Panc1 (cell line): ENCODE results near the gene NFATC4.

Experiments used
- POLR2AphosphoS5 ChIP-seq: IDR thresholded peaks from 2 replicates; pipeline ENCODE4 v1.6.1; 2012; ENCODE audit warnings: mild to moderate bottlenecking, low read depth, low read length, moderate library complexity
- REST ChIP-seq, 2 experiments: IDR thresholded peaks; 2 replicates each; pipeline ENCODE4 v1.6.1; 2011 to 2012; ENCODE audit warnings: low read depth in 2 of 2, control low read depth in 1 of 2, low read length in 1 of 2, mild to moderate bottlenecking in 1 of 2, moderate library complexity in 1 of 2; ENCODE audit not compliant: insufficient read depth in 1 of 2
- SIN3A ChIP-seq: IDR thresholded peaks from 2 replicates; pipeline ENCODE4 v1.6.1; 2012; ENCODE audit warnings: low read depth, mild to moderate bottlenecking, low read length, moderate library complexity, borderline replicate concordance; ENCODE audit not compliant: insufficient read depth
- TCF7L2 ChIP-seq: IDR thresholded peaks from 2 replicates; pipeline ENCODE4 v1.6.1; 2011; ENCODE audit warnings: mild to moderate bottlenecking, low read depth, low read length, inconsistent platforms
- TF ChIP-seq, protein P1 (sequence below): fragments of 450-650 bp; IDR thresholded peaks from 2 replicates; pipeline ENCODE4 v1.5.1; 2017; ENCODE audit warnings: mild to moderate bottlenecking

DNA sequence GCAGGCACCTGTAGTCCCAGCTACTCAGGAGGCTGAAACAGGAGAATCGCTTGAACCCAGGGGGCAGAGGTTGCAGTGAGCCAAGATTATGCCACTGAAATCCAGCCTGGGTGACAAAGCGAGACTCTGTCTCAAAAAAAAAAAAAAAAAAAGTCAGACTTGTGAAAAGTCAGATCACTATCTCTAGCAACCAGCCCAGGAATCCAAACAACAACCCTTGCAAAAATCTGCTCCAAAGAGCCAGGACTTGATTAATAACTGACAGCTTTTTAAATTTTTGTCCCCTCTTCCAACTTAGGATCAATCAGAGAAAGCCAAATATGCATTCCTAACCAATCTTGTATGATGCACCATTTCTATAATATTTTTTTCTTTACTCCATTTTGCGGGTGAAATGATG, 7.7 kb upstream of the NFATC4 start:
- TF ChIP-seq, protein P1, sequence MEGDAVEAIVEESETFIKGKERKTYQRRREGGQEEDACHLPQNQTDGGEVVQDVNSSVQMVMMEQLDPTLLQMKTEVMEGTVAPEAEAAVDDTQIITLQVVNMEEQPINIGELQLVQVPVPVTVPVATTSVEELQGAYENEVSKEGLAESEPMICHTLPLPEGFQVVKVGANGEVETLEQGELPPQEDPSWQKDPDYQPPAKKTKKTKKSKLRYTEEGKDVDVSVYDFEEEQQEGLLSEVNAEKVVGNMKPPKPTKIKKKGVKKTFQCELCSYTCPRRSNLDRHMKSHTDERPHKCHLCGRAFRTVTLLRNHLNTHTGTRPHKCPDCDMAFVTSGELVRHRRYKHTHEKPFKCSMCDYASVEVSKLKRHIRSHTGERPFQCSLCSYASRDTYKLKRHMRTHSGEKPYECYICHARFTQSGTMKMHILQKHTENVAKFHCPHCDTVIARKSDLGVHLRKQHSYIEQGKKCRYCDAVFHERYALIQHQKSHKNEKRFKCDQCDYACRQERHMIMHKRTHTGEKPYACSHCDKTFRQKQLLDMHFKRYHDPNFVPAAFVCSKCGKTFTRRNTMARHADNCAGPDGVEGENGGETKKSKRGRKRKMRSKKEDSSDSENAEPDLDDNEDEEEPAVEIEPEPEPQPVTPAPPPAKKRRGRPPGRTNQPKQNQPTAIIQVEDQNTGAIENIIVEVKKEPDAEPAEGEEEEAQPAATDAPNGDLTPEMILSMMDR = no peak
- no peak for TF ChIP-seq POLR2AphosphoS5
- no peak for TF ChIP-seq TCF7L2
- TF ChIP-seq SIN3A = no peak
- no peak for TF ChIP-seq REST (IDR thresholded peaks at IDR 0.05; ENCODE audit: insufficient read depth in 1 of 2, low read depth in 2 of 2, low read length in 1 of 2)
